ACHN (cell line): ENCODE measurements around the gene CEP170B.

Experiments
- DNase-seq: peaks from one replicate; pipeline ENCODE4 v3.0.0-alpha.2; 2015
- in situ Hi-C: cut with HindIII; loops from 2 replicates; pipeline ENCODE4 v1.10.0; 2017; ENCODE audit warnings: low sequenced_read_pairs, low pct_ligation_motif_present, low pct_unique_long_range_greater_than_20kb

Gene CEP170B

DNA sequence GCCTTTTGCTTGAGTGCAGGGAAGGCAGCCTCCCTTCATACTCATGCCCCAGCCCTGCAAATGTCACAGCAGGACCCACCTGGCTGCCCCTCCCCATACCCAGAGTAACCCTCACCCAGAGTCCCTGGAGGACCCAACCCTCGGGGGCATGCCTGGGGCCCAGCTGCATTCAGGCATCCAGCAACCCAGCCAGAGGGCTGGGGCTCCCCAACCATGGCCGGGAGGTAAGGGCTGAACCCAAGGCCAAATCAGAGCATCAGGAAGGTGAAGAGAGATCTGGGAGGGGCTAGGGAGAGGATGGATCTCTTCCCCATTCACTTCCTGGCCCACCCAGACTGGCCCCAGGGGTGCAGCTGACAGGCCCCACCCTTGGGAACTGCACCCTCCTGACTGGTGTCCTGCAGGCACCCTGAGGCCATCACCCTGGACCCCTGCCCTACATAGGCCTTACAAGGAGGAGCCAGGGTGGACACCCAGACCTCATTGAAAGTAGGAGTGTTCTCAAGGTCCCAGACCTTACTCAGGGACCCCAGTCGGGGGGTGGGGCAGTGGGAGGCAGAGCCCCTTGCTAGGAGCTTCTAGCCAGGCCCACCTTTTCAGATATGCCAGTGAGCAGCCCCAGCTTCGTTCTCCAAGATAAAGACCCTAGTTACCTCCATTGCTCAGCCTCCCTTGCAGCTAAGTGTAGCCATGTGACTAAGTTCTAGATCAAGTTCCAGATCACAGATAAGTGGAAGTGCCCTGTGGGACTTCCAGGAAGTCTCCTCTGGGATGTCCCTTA lies 58.8 kb downstream of the CEP170B start:
- in situ Hi-C loops, result no loop called here
- no peak for DNase-seq

DNA sequence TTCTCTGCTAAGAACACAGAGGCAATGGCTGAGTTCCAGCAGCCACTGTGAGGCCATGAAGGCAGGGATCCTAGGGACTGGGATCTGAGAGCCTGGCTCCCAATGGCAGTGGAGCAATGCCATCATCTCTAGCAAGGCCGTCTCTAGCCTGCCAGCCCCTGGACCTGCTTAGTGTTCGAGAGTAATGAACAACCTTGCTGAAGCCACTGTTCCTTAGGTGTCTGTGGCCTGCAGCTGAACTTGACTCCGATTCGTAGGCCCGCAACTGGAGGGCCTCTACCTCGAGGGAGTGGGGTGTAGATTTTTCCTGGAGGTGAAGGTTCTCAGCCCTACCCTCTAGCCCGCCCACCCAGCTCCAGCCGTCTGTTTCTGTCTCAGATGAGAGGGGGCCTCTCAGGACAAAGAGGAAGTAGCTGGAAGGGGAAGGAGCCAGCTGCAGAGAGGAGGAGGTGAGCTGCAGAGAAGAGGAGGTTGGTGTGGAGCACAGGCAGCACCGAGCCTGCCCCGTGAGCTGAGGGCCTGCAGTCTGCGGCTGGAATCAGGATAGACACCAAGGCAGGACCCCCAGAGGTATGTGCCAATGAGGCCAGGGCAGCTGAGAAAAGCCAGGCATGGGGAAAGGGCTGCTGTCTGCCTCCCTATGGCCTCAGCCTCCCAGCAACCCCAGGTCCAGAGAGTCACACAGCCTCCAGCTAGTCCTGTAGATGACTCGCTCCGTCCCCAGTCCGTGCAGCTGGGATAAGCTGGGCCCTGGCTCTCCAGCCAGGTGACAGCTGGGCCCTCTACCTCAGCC lies 59.5 kb downstream of the CEP170B start, which contains the start of gene PLD4:
Gene PLD4 (plus strand): TSS at position 459 of the 793 bp plus-strand sequence. CDS start 2,262 bp downstream, outside the sequence.
- in situ Hi-C loops, result no loop called here
- no peak for DNase-seq

DNA sequence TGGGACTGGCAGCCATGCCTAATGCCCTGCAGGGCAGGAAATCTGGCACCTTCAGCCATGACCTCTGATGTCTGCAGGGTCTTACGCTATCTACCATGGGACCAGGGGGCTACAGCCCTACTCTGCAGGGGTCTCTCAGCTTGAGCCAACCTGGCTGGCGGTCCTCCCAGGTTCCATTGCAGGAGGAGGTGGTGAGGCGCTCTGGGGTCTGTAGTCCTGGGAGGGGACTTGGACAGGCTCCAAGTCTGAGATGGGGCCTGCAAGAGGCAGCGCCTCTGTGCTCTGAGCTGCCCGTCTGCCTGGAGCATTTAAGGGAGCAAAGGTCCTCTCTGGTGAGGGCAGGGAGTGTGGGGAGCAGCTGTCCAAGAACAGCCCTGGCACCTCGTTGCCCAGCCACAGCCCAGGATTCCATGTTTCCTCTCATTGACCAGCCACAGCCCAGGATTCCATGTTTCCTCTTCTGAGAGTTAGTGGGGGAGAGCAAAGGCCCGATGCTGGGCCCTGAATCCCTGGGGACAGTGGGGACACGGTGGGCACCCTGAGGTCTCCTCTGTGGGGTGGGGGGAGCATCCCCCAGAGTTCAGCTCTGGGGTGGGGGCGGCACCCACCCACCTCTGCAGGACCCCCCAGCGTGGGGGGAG lies 60.3 kb downstream of the CEP170B start:
- DNase-seq, result no peak
- in situ Hi-C loops, result no loop called here

DNA sequence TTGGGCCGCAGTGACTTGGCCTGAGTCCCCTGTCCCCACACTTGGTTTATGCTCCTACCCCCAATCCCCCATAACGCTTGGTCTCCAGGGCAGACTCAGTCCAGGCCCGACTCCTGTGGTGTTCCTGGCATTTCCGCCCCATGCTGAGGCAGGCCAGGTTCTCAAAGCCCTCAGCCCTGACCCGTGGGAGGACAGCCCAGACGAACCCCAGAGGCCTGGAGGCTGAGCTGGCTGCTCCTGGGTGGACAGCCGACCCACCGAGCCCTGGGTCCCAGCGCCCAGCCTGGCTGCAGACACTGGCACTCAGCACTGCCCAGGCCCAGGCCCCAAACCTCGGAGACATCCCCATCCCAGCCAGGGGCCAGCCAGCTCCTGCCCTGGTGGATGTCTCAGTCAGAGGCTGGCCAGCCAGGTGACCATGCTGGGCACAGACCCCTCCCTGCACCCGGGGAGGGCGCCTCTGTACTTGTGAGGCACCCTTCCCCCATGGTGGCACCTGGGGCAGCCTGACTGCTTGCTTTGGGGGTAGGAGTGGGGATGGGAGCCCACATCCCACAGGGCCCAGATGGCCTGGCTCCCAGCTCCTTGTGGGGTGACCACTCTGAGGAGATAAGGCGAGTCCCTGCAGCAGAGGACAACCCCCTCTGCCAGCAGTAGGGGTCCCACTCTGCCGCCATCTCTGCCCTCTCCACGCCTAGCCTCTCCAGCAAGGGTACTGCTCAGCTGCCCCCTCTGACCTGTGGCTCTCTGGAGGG lies 61.0 kb downstream of the CEP170B start:
- in situ Hi-C loops, result no loop called here
- no peak for DNase-seq

- in situ Hi-C loops, result no loop called here
- no peak for DNase-seq
Measured at GRCh38 chr14:104926619-104927431, 61.8 kb downstream of the CEP170B start.

DNA sequence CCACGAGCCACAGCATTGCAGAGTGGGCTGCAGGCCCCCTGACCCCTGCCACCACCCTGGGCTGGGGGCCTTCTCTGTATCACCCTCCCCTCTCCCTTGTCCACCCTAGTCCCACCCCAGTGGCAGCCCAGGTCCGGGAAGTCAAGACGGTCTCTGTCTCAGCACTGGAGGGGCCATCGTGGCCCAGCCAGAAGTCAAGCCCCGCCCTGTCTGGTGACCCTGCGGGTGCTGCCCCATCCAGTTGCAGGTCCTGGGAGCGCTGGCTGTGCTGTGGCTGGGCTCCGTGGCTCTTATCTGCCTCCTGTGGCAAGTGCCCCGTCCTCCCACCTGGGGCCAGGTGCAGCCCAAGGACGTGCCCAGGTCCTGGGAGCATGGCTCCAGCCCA lies 62.4 kb downstream of the CEP170B start:
- no peak for DNase-seq
- in situ Hi-C loops, result no loop called here

GRCh38 chr14:104927901-104928300 lies 62.8 kb downstream of the CEP170B start:
- in situ Hi-C loops, result no loop called here
- DNase-seq, result no peak

DNA sequence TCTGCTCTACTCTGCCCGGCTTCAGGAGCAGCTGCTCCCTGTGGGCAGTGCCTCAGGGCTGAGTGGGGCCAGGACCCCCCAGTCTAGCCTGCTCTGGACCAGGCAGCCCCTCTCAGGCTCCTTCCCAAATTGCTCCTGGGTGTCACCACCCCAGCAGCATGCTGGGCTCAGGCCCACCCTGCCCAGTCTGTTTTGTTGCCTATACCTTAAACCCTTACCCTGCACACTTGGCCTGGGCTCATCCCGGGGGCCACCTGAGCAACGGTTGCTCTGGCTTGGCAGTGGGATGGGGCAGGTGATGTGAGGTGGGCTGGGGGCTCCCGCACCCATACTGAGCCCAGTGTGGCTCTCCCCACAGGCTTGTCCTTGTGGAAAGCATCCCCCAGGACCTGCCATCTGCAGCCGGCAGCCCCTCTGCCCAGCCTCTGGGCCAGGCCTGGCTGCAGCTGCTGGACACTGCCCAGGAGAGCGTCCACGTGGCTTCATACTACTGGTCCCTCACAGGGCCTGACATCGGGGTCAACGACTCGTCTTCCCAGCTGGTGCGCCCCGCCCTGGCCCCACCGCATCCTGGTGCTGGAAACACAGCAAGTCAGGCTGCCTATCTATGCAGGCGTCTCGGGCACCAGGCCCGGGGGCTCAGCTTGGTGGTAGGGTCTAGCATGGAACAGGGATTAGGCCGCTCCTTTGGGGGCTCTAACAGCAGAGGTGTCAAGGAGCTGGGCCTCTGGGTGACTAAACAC lies 63.5 kb downstream of the CEP170B start:
- in situ Hi-C loops, result no loop called here
- no peak for DNase-seq

DNA sequence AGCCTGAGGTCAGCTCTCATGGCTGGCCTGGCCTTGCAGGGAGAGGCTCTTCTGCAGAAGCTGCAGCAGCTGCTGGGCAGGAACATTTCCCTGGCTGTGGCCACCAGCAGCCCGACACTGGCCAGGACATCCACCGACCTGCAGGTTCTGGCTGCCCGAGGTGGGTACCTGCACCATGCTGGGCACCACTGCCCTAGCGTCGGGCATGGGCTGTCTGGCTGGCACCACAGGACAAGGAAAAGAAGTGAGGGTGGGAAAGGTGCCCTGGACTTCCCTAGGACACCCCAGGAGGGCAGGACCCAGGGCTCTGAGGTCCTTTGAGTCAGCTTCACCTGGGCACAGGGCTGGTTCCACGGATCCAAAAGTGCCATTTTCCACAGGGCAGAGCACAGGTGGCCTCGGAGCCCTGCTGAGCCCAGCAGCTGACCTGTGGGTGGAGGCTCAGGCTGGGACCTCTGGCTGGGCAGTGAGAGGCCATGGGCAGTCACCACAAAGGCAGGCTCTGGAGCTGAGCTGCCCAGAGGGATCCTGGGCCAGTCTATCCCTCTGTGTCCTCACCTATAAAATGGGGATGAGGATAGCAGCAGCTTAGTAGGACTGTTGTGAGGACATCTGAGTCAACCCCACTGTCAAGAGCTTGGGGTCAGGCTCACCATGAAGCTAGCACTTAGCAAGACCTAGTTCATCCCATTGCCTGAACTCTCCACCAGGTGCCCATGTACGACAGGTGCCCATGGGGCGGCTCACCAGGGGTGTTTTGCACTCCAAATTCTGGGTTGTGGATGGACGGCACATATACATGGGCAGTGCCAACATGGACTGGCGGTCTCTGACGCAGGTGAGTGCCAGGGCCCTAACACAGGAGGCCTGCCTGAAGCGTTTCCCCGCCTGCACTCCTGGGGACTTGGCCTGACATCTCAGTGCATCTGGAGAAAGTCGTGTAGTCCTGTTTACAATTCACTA lies 64.5 kb downstream of the CEP170B start:
- no peak for DNase-seq
- in situ Hi-C loops, result no loop called here

DNA sequence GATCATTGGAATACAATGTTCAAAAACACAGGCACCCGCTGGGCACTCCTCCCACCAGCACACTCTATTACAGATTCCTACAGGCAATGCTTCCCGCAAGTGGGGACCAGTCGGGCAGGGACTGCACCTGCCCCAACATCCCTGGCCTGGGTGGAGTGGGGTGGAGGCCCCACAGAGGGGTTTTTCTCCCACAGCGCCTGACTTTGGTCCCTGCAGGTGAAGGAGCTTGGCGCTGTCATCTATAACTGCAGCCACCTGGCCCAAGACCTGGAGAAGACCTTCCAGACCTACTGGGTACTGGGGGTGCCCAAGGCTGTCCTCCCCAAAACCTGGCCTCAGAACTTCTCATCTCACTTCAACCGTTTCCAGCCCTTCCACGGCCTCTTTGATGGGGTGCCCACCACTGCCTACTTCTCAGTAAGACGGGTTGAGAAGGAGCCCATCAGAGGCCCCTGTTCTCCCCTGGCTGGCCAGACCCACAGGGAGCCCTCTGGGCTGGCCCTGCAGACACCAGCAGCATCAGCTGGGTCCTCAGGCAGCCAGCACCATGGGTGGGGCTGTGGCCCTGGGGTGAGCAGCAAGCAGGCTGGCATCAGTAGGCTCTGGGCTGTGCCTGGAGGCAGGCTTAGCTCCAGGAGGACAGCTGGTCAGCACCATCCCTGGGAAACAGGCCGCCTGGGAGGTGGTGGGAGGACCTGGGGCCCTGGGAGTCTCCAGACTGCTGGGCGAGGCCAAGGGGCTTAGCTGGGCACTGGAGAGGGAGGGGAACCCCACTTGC lies 65.6 kb downstream of the CEP170B start:
- in situ Hi-C loops, result no loop called here
- DNase-seq, result no peak

DNA sequence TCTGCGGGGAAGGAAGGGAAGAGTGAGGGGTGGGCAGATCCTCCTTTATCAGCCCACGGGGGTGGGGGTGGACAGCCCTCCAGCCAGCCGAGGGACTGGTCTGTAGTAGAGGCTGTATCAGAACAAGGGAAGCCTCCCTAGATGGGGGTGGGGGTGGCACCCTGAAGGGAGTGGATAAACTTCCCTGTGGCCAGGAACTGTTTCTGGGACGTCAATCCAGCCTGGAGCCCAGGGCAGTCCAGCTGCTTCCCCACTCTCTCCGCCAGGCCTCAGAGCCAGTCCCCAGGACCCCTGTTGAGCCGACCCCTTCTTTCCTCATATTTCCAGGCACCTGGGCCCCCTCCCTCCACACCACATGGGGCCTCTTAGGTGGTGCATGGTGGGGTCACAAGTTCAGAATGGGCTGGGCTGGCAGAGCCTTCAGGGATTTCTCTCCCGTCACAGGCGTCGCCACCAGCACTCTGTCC lies 66.3 kb downstream of the CEP170B start:
- no peak for DNase-seq
- in situ Hi-C loops, result no loop called here

GRCh38 chr14:104931771-104932675 lies 67.0 kb downstream of the CEP170B start:
- in situ Hi-C loops, result no loop called here
- DNase-seq, result no peak

DNA sequence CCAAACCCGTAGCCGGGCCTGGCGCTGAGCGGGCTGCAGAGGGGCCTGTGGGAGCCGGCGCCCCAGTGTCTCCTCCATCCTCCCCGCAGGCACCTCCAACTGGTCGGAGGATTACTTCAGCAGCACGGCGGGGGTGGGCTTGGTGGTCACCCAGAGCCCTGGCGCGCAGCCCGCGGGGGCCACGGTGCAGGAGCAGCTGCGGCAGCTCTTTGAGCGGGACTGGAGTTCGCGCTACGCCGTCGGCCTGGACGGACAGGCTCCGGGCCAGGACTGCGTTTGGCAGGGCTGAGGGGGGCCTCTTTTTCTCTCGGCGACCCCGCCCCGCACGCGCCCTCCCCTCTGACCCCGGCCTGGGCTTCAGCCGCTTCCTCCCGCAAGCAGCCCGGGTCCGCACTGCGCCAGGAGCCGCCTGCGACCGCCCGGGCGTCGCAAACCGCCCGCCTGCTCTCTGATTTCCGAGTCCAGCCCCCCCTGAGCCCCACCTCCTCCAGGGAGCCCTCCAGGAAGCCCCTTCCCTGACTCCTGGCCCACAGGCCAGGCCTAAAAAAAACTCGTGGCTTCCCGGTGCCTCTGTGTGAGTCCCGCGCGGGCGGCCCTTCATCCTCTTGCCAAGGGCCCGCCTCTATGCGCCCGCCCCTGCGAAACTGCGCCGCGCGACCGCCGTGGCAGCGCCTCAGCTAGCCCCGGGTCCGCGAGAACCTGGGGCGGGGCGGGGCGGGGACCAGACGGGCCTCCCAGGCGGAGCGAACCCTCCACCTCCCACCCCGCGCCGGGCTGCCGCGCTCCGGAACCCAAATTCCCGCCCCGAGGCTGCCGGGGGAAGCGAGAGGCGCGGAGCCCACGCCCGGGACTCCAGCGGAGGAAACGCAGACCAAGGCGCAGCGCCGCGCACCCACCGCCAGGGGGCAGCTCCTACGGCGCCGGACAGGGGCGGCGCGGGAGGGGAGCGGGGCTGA lies 67.9 kb downstream of the CEP170B start:
- DNase-seq, result peak; percentile 81
- in situ Hi-C loops, result no loop called here
